DOHH2 (cell line): ENCODE data around the gene TMEM132D.

Source experiments
- H3F3A ChIP-seq: fragments of 200-600 bp; sonication (generic), shearing (Covaris generic); 2 replicates; pipeline ENCODE4 v1.6.0; 2016; ENCODE audit warnings: antibody characterized with exemption, mild to moderate bottlenecking; ENCODE audit not compliant: control insufficient read depth, insufficient read depth
- H3K27ac ChIP-seq: fragments of 200-600 bp; sonication (generic); 2 replicates; pipeline ENCODE4 v1.5.1; 2014; ENCODE audit warnings: low read depth, mild to moderate bottlenecking, low read length, moderate library complexity
- H3K27me3 ChIP-seq: fragments of 200-600 bp; sonication (generic); 2 replicates; pipeline ENCODE4 v1.6.1; 2014; ENCODE audit warnings: mild to moderate bottlenecking, low read length, mixed read lengths; ENCODE audit not compliant: control insufficient read depth
- H3K36me3 ChIP-seq: fragments of 200-600 bp; sonication (generic); 2 replicates; pipeline ENCODE4 v1.6.1; 2014; ENCODE audit warnings: mild to moderate bottlenecking, low read length, moderate library complexity, mixed read lengths; ENCODE audit not compliant: control insufficient read depth
- H3K4me1 ChIP-seq: fragments of 200-600 bp; sonication (generic); 2 replicates; pipeline ENCODE4 v1.6.1; 2014; ENCODE audit warnings: mild to moderate bottlenecking, low read length, mixed read lengths; ENCODE audit not compliant: control insufficient read depth
- H3K4me2 ChIP-seq: fragments of 200-600 bp; sonication (generic); 2 replicates; pipeline ENCODE4 v1.6.0; 2014; ENCODE audit warnings: mild to moderate bottlenecking, low read length, moderate library complexity
- H3K4me3 ChIP-seq: fragments of 200-600 bp; sonication (generic); 2 replicates; pipeline ENCODE4 v1.5.1; 2014; ENCODE audit warnings: mild to moderate bottlenecking, low read length, mixed read lengths
- H3K79me2 ChIP-seq: fragments of 200-600 bp; sonication (generic); 2 replicates; pipeline ENCODE4 v1.6.1; 2014; ENCODE audit warnings: mild to moderate bottlenecking, low read length, mixed read lengths; ENCODE audit not compliant: control insufficient read depth
- H3K9me2 ChIP-seq: fragments of 200-600 bp; sonication (generic); replicated peaks from 2 replicates; pipeline ENCODE4 v1.6.1; 2014; ENCODE audit warnings: mild to moderate bottlenecking, low read length, mixed read lengths; ENCODE audit not compliant: control insufficient read depth
- H3K9me3 ChIP-seq: fragments of 200-600 bp; sonication (generic); 2 replicates; pipeline ENCODE4 v1.6.1; 2014; ENCODE audit warnings: antibody characterized with exemption, low read length, mixed read lengths; ENCODE audit not compliant: control insufficient read depth, insufficient read depth
- H4K20me1 ChIP-seq: fragments of 200-600 bp; sonication (generic); 2 replicates; pipeline ENCODE4 v1.6.0; 2014; ENCODE audit warnings: low read depth, mild to moderate bottlenecking, antibody characterized with exemption, low read length, moderate library complexity; ENCODE audit not compliant: control insufficient read depth, insufficient read depth
- CTCF ChIP-seq: fragments of 200-600 bp; sonication (generic); IDR thresholded peaks from one replicate; pipeline ENCODE4 v1.5.1; 2014; ENCODE audit warnings: antibody characterized with exemption, mild to moderate bottlenecking, low read depth, low read length; ENCODE audit not compliant: poor library complexity, severe bottlenecking
- EZH2phosphoT487 ChIP-seq: fragments of 200-600 bp; sonication (generic); IDR thresholded peaks from 2 replicates; pipeline ENCODE4 v1.6.1; 2017; ENCODE audit warnings: borderline replicate concordance, mild to moderate bottlenecking, antibody characterized with exemption, low read length, moderate library complexity, mixed read lengths

TMEM132D gene

GRCh38 chr12:129819391-129819790 is 84.4 kb downstream of the TMEM132D start:
- no peaks in the 10 kb centered on the region for H3K79me2 ChIP-seq
- TF ChIP-seq CTCF (no peak), EZH2phosphoT487 (no peak)
- no peaks in the 10 kb centered on the region for H4K20me1 ChIP-seq
- no peaks in the 10 kb centered on the region for H3K36me3 ChIP-seq
- no peaks in the 10 kb centered on the region for H3K9me2 ChIP-seq
- H3K9me3 ChIP-seq: no peaks in the 10 kb centered on the region
- no peak overlapping the region for H3K4me2 ChIP-seq
- no peaks in the 10 kb centered on the region for H3F3A ChIP-seq
- H3K27me3 ChIP-seq: no peaks in the 10 kb centered on the region
- no peak overlapping the region for H3K27ac ChIP-seq
- no peaks in the 10 kb centered on the region for H3K4me1 ChIP-seq
- H3K4me3 ChIP-seq: no peak overlapping the region

- Histone ChIP-seq H3K4me3 (no peak overlapping the region), H3K27ac (no peak overlapping the region), H4K20me1 (no peaks in the 10 kb centered on the region), H3K9me2 (no peaks in the 10 kb centered on the region), H3K79me2 (no peaks in the 10 kb centered on the region), H3K9me3 (no peaks in the 10 kb centered on the region), H3K4me1 (no peaks in the 10 kb centered on the region), H3K36me3 (no peaks in the 10 kb centered on the region), H3F3A (no peaks in the 10 kb centered on the region), H3K4me2 (no peak overlapping the region), H3K27me3 (no peaks in the 10 kb centered on the region)
- TF ChIP-seq CTCF: no peak
- no peak for TF ChIP-seq EZH2phosphoT487
These were observed 88.0 kb downstream of the TMEM132D start for GRCh38 chr12:129815846-129816245.

GRCh38 chr12:129811963-129812362 is 91.9 kb downstream of the TMEM132D start:
- H3K27ac ChIP-seq: no peak overlapping the region
- no peaks in the 10 kb centered on the region for H3K27me3 ChIP-seq
- H3F3A ChIP-seq: no peaks in the 10 kb centered on the region
- TF ChIP-seq CTCF: no peak
- no peak overlapping the region for H3K4me2 ChIP-seq
- no peaks in the 10 kb centered on the region for H3K9me3 ChIP-seq
- no peaks in the 10 kb centered on the region for H3K4me1 ChIP-seq
- H4K20me1 ChIP-seq: no peaks in the 10 kb centered on the region
- H3K36me3 ChIP-seq: no peaks in the 10 kb centered on the region
- H3K4me3 ChIP-seq: no peak overlapping the region
- H3K79me2 ChIP-seq: no peaks in the 10 kb centered on the region
- H3K9me2 ChIP-seq: no peaks in the 10 kb centered on the region

- Histone ChIP-seq H3K9me2 (no peaks in the 10 kb centered on the region), H3K79me2 (no peaks in the 10 kb centered on the region), H3K4me3 (no peak overlapping the region), H3K9me3 (no peaks in the 10 kb centered on the region), H3K36me3 (no peaks in the 10 kb centered on the region), H3K4me1 (no peaks in the 10 kb centered on the region), H3K27me3 (no peaks in the 10 kb centered on the region), H3F3A (no peaks in the 10 kb centered on the region), H3K27ac (no peak overlapping the region), H3K4me2 (no peak overlapping the region), H4K20me1 (no peaks in the 10 kb centered on the region)
- TF ChIP-seq CTCF (no peak), EZH2phosphoT487 (no peak)
These were observed 96.7 kb downstream of the TMEM132D start for GRCh38 chr12:129807136-129807535.
